Left lung (tissue), 10 donors: ENCODE data around the gene BLVRA. TPM values are rescaled to one million over a fixed set of nuclear protein-coding genes. Genes with fewer than 3 reads are reported as not detected.

Experiments
- ATAC-seq: fragments of 200-7000 bp; cut with Tn5 transposase; one replicate; pipeline ENCODE4 v1.9.1; 2020; ENCODE audit warnings: moderate library complexity
- DNase-seq, 4 donors: peaks; one replicate each; pipeline ENCODE4 v3.0.0-alpha.2; 2013 to 2020
- H3K27ac ChIP-seq, 2 donors: fragments of 200-600 bp; sonication (generic) in 1 of 2; one replicate each; pipeline versions ENCODE4 v1.5.0 to v1.8.0; 2020 to 2021
- H3K27me3 ChIP-seq, 2 donors: fragments of 200-600 bp; sonication (generic) in 1 of 2; one replicate each; pipeline versions ENCODE4 v1.5.0 to v1.8.0; 2020 to 2021
- H3K36me3 ChIP-seq, 2 donors: fragments of 200-600 bp; sonication (generic) in 1 of 2; one replicate each; pipeline versions ENCODE4 v1.5.0 to v1.8.0; 2020 to 2021
- H3K4me1 ChIP-seq, 2 donors: fragments of 200-600 bp; one replicate each; pipeline ENCODE4 v1.8.0; 2021
- H3K4me3 ChIP-seq, 2 donors: fragments of 200-600 bp; sonication (generic) in 1 of 2; one replicate each; pipeline versions ENCODE4 v1.5.0 to v1.8.0; 2020 to 2021; ENCODE audit warnings: mild to moderate bottlenecking in 1 of 2
- H3K9me3 ChIP-seq, 2 donors: fragments of 200-600 bp; sonication (generic) in 1 of 2; one replicate each; pipeline versions ENCODE4 v1.5.0 to v1.8.0; 2020 to 2021
- intact Hi-C, 2 donors: fragments of 100-400 bp; cut with DNase I; formaldehyde crosslinking; loops; one replicate each; pipeline versions ENCODE4 v1.11.2 to v1.14.2; 2022
- polyA plus RNA-seq, 6 donors: library from polyadenylated mRNA; unstranded; fragments of 120-200 nt; gene quantifications; one replicate each; pipeline ENCODE4 v1.2.1, GENCODE V29; 2013; ENCODE audit not compliant: insufficient read length in 6 of 6
- total RNA-seq, 2 donors: library from RNA; stranded (reverse); fragmentation: NEBNext Ultra II Directional; extraction: Animal tissue kit (Norgen Biotek cat#: 25700); gene quantifications; one replicate each; pipeline ENCODE4 v1.2.1, GENCODE V29; 2021
- TF ChIP-seq, protein P1 (sequence below), 2 donors: fragments of 200-600 bp; sonication (generic) in 1 of 2; IDR thresholded peaks; one replicate each; pipeline versions ENCODE4 v1.5.0 to v1.8.0; 2021; ENCODE audit warnings: antibody characterized with exemption in 2 of 2
- donor health status: DM: no; HTN: yes; CAD: no.
- donor health status: DM: no; HTN: no; CAD: no.

The BLVRA gene
- total and polyA plus RNA-seq, 8 donors: 38.0 to 83.8 (median 46.1) TPM

GRCh38 chr7:43761382-43761781 lies 2.9 kb downstream of the BLVRA start:
- Histone ChIP-seq H3K27ac (peak overlapping the region in 1 of 2 donors; percentile 73), H3K4me3 (no peak overlapping the region), H3K9me3 (no peaks in the 10 kb centered on the region), H3K27me3 (no peaks in the 10 kb centered on the region), H3K36me3 (no peaks in the 10 kb centered on the region), H3K4me1 (peaks cover 30 to 87% of the 10 kb centered on the region in 2 donors)
- TF ChIP-seq, protein P1, sequence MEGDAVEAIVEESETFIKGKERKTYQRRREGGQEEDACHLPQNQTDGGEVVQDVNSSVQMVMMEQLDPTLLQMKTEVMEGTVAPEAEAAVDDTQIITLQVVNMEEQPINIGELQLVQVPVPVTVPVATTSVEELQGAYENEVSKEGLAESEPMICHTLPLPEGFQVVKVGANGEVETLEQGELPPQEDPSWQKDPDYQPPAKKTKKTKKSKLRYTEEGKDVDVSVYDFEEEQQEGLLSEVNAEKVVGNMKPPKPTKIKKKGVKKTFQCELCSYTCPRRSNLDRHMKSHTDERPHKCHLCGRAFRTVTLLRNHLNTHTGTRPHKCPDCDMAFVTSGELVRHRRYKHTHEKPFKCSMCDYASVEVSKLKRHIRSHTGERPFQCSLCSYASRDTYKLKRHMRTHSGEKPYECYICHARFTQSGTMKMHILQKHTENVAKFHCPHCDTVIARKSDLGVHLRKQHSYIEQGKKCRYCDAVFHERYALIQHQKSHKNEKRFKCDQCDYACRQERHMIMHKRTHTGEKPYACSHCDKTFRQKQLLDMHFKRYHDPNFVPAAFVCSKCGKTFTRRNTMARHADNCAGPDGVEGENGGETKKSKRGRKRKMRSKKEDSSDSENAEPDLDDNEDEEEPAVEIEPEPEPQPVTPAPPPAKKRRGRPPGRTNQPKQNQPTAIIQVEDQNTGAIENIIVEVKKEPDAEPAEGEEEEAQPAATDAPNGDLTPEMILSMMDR (IDR thresholded peaks at IDR 0.05): no peak
- DNase-seq (no peak), ATAC-seq (no peak)
- intact Hi-C loops: no loop called here

GRCh38 chr7:43761938-43762692 lies 3.6 kb downstream of the BLVRA start:
- H3K9me3 ChIP-seq: no peaks in the 10 kb centered on the region
- peak overlapping the region; percentile 73 for H3K27ac ChIP-seq
- no peaks in the 10 kb centered on the region for H3K27me3 ChIP-seq
- DNase-seq (no peak), ATAC-seq (peak; percentile 1)
- intact Hi-C loops: no loop called here
- H3K4me1 ChIP-seq: peaks cover 30 to 79% of the 10 kb centered on the region in 2 donors
- TF ChIP-seq, protein P1 (IDR thresholded peaks at IDR 0.05): no peak
- H3K4me3 ChIP-seq: no peak overlapping the region
- H3K36me3 ChIP-seq: no peaks in the 10 kb centered on the region

- no peaks in the 10 kb centered on the region for H3K36me3 ChIP-seq
- H3K27me3 ChIP-seq: no peaks in the 10 kb centered on the region
- no peaks in the 10 kb centered on the region for H3K9me3 ChIP-seq
- ATAC-seq: no peak
- TF ChIP-seq, protein P1 (IDR thresholded peaks at IDR 0.05): no peak
- peak overlapping the region; percentile 73 for H3K27ac ChIP-seq
- no peak overlapping the region for H3K4me3 ChIP-seq
- peaks cover 30 to 69% of the 10 kb centered on the region in 2 donors for H3K4me1 ChIP-seq
- intact Hi-C loops: no loop called here
- DNase-seq: no peak
Measured at GRCh38 chr7:43763183-43763582, 4.7 kb downstream of the BLVRA start.

DNA sequence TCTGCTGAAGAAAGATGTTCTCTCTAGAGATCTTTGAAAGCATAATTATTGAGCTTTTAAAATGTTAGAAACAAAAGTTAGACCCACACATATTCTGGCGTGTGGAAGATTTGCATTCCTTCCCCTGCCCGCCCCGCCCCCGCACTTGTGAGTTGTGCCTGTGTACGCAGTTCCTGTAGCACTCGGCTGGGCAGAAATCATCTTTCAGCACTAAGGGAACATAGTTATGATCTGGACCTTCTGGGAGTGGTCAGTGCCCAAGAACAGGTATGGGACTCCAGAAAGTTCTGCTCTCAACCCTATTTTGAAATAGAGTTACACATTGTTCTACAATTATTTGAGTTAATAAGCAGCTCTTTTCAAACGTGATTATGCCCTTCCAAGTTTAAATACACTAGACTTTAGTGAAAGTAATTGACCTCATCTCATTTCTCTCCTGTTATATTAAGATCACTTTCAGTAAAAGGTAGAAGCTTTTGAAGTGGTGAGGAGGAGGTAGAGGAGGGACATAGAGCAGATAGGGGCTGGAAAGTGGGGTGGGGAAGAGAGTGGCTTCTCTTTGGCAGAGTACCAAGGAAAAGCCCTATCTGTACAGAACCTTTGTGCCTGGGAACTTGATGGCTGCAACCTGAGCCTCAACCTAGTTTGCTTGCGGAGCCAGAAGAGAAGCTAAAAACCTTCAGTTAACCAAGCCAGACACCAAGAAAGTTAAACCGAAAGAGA lies 5.7 kb downstream of the BLVRA start:
- peaks cover 30 to 67% of the 10 kb centered on the region in 2 donors for H3K4me1 ChIP-seq
- H3K27me3 ChIP-seq: no peaks in the 10 kb centered on the region
- no peaks in the 10 kb centered on the region for H3K36me3 ChIP-seq
- peak in 2 of 4 donors; percentile 83 to 85 for DNase-seq
- intact Hi-C loops: no loop called here
- no peaks in the 10 kb centered on the region for H3K9me3 ChIP-seq
- TF ChIP-seq, protein P1 (IDR thresholded peaks at IDR 0.05): no peak
- peak; percentile 90 for ATAC-seq
- H3K27ac ChIP-seq: peak overlapping the region; percentile 73
- peak overlapping the region in 1 of 2 donors; percentile 13 for H3K4me3 ChIP-seq
